ENCODE measurements around the gene ENOX1. TPM values are rescaled to one million over a fixed set of nuclear protein-coding genes. Genes with fewer than 3 reads are reported as not detected.

ENOX1 gene
- total RNA-seq, 2 donors from 2014 or later, result 1.3 to 2.4 TPM

- no peaks in the 10 kb centered on the region for H3K4me1 ChIP-seq
- no peaks in the 10 kb centered on the region for H3K36me3 ChIP-seq
- TF ChIP-seq CTCF (IDR thresholded peaks at IDR 0.05), result no peak
Observed at GRCh38 chr13:43516401-43516833, 270.4 kb downstream of the ENOX1 start.

GRCh38 chr13:43515531-43515930 is 271.2 kb downstream of the ENOX1 start:
- Histone ChIP-seq H3K4me1 (no peaks in the 10 kb centered on the region), H3K27ac (peak overlapping the region in 1 of 2 donors; percentile 6)
- no peak for DNase-seq (ENCODE audit: low spot score)

More at GRCh38 chr13:43516401-43516833, 270.4 kb downstream of the ENOX1 start:
- DNase-seq (ENCODE audit: low spot score), result no peak
- Histone ChIP-seq H3K27me3 (no peaks in the 10 kb centered on the region), H3K9me3 (no peaks in the 10 kb centered on the region), H3K4me3 (no peak overlapping the region), H3K27ac (no peak overlapping the region)

GRCh38 chr13:43514311-43514710 is 272.5 kb downstream of the ENOX1 start:
- Histone ChIP-seq H3K27me3 (no peaks in the 10 kb centered on the region), H3K27ac (no peak overlapping the region), H3K9me3 (no peaks in the 10 kb centered on the region), H3K4me1 (no peaks in the 10 kb centered on the region), H3K36me3 (no peaks in the 10 kb centered on the region), H3K4me3 (no peak overlapping the region)
- DNase-seq (ENCODE audit: low spot score), result no peak
- TF ChIP-seq CTCF (IDR thresholded peaks at IDR 0.05), result no peak

More at GRCh38 chr13:43515531-43515930, 271.2 kb downstream of the ENOX1 start:
- Histone ChIP-seq H3K36me3 (no peaks in the 10 kb centered on the region), H3K9me3 (no peaks in the 10 kb centered on the region), H3K4me3 (no peak overlapping the region), H3K27me3 (no peaks in the 10 kb centered on the region)
- no peak for TF ChIP-seq CTCF (IDR thresholded peaks at IDR 0.05)

- Histone ChIP-seq H3K9me3 (no peaks in the 10 kb centered on the region), H3K4me1 (no peaks in the 10 kb centered on the region), H3K4me3 (no peak overlapping the region), H3K27ac (no peak overlapping the region), H3K27me3 (no peaks in the 10 kb centered on the region), H3K36me3 (no peaks in the 10 kb centered on the region)
- TF ChIP-seq CTCF (IDR thresholded peaks at IDR 0.05), result no peak
- DNase-seq (ENCODE audit: low spot score), result no peak
Observed at GRCh38 chr13:43512221-43512620, 274.6 kb downstream of the ENOX1 start.

GRCh38 chr13:43510956-43511901 is 275.5 kb downstream of the ENOX1 start:
- H3K36me3 ChIP-seq, result no peaks in the 10 kb centered on the region
- no peaks in the 10 kb centered on the region for H3K27me3 ChIP-seq
- no peaks in the 10 kb centered on the region for H3K4me1 ChIP-seq
- H3K4me3 ChIP-seq, result no peak overlapping the region
- no peak for TF ChIP-seq CTCF (IDR thresholded peaks at IDR 0.05)
- no peak for DNase-seq (ENCODE audit: low spot score)
- no peak overlapping the region for H3K27ac ChIP-seq
- no peaks in the 10 kb centered on the region for H3K9me3 ChIP-seq
